GM18508 (cell line): ENCODE results near the gene ISYNA1.

Experiments
- ATAC-seq: cut with Tn5 transposase; IDR thresholded peaks from one replicate; pipeline ENCODE4 v1.9.1; 2021; ENCODE audit warnings: moderate number of reproducible peaks; ENCODE audit not compliant: insufficient read depth, unreplicated experiment

Gene ISYNA1

GRCh38 chr19:18399008-18399407 is 38.9 kb downstream of the ISYNA1 start:
- no peak for ATAC-seq

- no peak for ATAC-seq
These were observed 40.4 kb downstream of the ISYNA1 start, which contains the start of gene LRRC25 for GRCh38 chr19:18397242-18398202. Gene LRRC25 (minus strand): TSS chr19:18397622. CDS start chr19:18396963, 659 bp downstream.

GRCh38 chr19:18396471-18397241 is 41.3 kb downstream of the ISYNA1 start:
- ATAC-seq, result no peak

GRCh38 chr19:18393836-18394235 is 44.1 kb downstream of the ISYNA1 start:
- ATAC-seq, result no peak

- ATAC-seq, result no peak
These were observed 45.0 kb downstream of the ISYNA1 start for GRCh38 chr19:18392926-18393325.

- no peak for ATAC-seq
These were observed 45.5 kb downstream of the ISYNA1 start for GRCh38 chr19:18392417-18392816.

DNA sequence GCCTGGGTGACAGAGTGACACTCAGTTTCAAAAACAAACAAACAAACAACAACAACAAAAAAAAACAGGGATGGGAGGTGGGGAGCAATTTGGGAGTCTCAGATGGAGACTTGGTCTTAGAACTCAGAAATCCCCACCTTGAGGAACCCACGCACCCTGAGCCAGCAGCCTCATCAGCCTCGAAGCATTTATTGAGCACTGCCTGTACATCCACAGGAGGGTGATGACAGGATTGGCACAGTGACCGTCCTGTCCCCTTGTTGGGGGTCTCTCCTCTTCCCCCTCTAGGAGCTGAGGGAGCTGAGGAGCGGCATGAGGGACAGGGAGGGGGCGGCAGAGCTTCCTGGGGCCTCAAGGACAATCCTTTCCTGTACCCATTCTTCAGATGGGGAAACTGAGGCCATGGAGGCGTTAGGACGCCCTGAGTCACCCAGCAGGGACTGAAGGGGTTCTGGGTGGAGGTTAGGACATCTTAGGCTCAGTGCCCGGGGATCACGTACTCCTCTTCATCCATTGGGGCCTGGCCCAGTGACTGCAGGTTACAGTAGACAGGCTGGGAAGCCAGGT is 46.3 kb downstream of the ISYNA1 start:
- no peak for ATAC-seq

- no peak for ATAC-seq
These were observed 47.6 kb downstream of the ISYNA1 start for GRCh38 chr19:18390065-18390907.

DNA sequence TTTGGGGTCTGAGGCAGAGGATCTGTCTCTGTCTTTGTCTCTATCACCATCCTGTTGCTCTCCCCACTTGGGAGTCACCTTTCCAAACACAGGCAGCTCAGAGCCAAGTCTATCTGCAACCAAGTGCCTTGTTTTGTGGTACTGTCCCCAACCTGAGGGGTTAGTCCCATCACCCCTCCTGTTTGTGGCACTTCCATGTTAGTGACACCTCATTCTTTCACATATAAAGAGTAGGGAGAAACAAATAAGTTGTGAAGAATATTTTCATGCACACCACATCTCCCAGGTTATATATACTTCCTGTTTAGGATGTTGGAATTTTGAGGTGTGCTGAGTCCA is 48.2 kb downstream of the ISYNA1 start:
- ATAC-seq, result no peak

- ATAC-seq, result no peak
These were observed 48.8 kb downstream of the ISYNA1 start for GRCh38 chr19:18388960-18389725.

- ATAC-seq, result peak; percentile 42
These were observed 49.6 kb downstream of the ISYNA1 start for GRCh38 chr19:18388100-18388959.

- ATAC-seq, result no peak
These were observed 51.2 kb downstream of the ISYNA1 start for GRCh38 chr19:18386543-18387271.

DNA sequence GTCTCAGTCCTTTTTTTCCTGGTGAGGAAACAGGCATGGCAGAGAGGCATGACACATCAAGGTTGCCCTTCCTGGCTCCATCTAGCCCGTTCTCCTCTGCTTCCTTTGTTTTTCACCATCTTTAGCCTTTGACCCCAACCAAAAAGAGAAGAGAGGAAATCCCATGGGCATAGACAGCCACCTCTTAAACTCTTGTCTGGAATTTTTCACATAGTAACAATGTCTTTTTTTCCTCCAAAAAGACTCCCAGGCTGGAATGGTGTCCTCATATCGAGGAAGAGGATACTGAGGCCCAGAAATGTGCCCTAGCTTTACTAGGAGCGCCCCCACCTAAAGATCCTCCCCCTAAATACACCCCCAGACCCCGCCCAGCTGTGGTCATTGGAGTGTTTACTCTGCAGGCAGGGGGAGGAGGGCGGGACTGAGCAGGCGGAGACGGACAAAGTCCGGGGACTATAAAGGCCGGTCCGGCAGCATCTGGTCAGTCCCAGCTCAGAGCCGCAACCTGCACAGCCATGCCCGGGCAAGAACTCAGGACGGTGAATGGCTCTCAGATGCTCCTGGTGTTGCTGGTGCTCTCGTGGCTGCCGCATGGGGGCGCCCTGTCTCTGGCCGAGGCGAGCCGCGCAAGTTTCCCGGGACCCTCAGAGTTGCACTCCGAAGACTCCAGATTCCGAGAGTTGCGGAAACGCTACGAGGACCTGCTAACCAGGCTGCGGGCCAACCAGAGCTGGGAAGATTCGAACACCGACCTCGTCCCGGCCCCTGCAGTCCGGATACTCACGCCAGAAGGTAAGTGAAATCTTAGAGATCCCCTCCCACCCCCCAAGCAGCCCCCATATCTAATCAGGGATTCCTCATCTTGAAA is 52.0 kb downstream of the ISYNA1 start, which contains the start of gene GDF15:
GDF15 (plus strand) TSS at position 484 of the 868 bp plus-strand sequence; CDS start at position 516, 32 bp downstream.
- no peak for ATAC-seq

DNA sequence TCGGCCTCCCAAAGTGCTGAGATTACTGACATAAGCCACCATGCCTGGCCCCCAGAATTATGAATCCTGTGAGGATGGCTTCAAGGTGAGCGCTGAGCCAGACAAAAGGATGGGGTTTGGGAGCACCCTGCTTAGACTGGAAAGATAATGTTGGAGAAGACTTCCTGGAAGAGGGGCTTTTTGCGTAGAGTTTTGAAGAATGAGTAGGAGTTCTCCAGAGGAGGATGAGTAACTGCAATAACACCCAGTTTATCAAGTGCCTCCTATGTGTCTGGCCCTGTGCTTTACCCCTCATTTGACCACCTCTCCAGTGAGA is 52.6 kb downstream of the ISYNA1 start:
- ATAC-seq, result no peak

DNA sequence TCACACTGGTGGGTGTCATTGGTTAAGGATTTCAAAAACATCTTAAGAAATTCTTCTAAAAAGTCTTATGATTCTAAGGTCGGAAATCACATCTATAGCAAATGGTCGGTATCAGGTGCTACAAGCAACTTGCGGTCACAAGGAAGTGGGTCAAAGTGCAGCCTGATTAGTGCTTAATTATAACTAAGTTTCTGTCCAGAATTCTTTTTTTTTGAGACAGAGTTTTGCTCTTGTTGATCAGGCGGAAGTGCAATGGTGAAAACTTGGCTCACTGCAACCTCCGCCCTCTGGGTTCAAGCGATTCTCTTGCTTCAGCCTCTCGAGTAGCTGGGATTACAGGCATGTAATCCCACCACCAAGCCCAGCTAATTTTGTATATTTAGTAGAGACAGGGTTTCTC is 53.2 kb downstream of the ISYNA1 start:
- no peak for ATAC-seq
